GM21367 (cell line): Measurements from ENCODE around the gene SLC22A4.

ENCODE experiments used
- ATAC-seq: cut with Tn5 transposase; IDR thresholded peaks from one replicate; pipeline ENCODE4 v1.9.1; 2021; ENCODE audit not compliant: unreplicated experiment

SLC22A4 gene

DNA sequence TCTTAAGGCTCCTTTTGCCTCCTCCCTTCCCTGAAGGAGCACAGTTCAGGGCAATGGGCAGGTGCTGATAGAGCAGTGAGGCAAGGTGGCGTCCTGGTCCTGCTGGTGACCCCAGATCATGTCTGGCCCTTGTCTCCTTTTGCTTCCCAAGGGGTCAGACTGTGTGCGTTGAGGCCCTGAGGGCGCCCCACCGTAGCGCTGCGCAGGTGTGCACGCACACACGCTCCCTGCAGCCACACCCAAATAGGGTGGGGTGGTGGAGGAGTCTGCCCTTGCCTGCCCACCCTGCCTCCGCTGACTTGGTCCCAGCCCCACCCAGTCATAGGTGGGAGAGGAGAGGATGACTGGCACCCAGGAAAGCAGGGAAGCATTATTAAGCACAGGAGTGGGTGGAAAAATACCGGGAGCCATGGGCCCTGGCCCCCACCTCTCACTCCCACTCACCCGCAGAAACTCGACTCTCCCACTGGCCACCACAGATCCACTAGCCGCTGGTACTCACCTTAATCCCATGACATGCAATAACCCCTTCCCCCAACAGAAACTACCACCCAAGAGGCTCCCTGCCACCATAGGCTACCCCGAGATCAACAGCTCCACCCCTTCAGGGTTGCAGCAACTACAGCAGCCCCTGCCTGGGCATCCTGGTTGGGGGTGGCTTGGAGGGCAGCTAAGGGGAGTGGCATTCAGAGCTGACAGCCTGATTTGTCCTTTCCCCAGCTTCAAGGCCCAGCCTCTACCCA is 20.0 kb upstream of the SLC22A4 start:
- ATAC-seq, result no peak

DNA sequence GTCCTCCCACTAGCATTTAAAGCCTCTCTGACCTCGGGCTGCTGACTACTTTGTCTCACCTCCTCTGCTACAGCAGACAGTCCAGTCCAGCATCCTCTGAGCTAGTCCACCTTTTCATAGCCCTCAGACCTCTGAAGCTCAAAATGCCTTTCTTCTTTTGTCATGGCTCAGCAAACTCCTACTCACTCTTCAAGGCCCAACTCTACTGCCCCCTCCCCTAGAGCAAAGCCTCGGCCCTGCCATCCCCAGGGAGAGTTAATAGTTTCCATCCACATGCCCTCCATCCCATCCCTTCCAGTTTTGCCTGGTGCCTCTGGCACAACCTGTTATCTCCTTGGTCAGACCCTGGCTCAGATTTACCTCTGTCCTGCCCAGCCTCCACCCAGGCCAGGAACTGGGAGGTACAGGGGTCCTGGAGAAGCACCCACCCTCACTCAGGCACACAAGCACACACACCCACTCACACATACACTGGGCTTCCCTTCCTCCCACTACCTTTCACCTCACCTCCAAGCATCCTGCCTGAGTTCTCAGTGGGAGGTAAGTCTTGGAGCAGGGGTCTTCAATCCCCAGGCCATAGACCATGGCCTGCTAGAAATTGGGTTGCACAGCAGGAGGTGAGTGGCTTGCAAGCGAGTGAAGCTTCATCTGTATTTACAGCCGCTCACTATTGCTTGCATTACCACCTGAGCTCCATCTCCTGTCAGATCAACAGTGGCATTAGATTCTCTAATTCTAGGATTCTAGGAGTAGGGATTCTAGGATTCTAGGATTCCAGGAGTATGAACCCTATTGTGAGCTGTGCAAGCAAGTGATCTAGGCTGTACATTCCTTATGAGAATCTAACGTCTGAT is 18.6 kb upstream of the SLC22A4 start:
- no peak for ATAC-seq

- no peak for ATAC-seq
These were observed 16.9 kb upstream of the SLC22A4 start for GRCh38 chr5:132277256-132277655.

GRCh38 chr5:132277971-132278853 is 16.0 kb upstream of the SLC22A4 start:
- no peak for ATAC-seq

GRCh38 chr5:132279801-132280200 is 14.4 kb upstream of the SLC22A4 start:
- ATAC-seq, result no peak

- ATAC-seq, result no peak
These were observed 13.6 kb upstream of the SLC22A4 start for GRCh38 chr5:132280371-132281240.

- ATAC-seq, result no peak
These were observed 12.2 kb upstream of the SLC22A4 start for GRCh38 chr5:132281856-132282614.

- no peak for ATAC-seq
These were observed 10.7 kb upstream of the SLC22A4 start for GRCh38 chr5:132283423-132284043.

GRCh38 chr5:132289097-132289496 is 5.1 kb upstream of the SLC22A4 start:
- ATAC-seq, result no peak

DNA sequence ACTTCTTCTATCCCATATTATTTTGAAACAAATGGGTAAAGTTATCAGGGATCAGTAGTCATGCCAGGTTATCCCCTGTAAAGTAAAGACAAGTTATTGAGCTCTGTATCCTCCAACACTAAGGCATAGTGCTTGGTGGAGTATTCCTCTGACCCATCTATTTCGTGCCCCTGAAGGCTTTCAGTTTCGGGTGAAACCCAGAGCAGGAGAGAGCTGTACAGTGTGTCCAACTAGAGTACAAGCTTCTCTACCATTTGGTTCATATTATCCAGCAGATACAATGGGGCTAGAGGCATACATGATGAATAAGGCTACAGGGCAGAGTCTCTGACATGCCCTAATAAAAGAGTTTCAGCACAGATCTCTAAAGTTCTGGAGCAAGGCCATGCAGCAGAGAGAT is 3.2 kb upstream of the SLC22A4 start:
- ATAC-seq, result no peak

GRCh38 chr5:132293066-132293991 is 865 bp upstream of the SLC22A4 start:
- peak; percentile 29 for ATAC-seq

DNA sequence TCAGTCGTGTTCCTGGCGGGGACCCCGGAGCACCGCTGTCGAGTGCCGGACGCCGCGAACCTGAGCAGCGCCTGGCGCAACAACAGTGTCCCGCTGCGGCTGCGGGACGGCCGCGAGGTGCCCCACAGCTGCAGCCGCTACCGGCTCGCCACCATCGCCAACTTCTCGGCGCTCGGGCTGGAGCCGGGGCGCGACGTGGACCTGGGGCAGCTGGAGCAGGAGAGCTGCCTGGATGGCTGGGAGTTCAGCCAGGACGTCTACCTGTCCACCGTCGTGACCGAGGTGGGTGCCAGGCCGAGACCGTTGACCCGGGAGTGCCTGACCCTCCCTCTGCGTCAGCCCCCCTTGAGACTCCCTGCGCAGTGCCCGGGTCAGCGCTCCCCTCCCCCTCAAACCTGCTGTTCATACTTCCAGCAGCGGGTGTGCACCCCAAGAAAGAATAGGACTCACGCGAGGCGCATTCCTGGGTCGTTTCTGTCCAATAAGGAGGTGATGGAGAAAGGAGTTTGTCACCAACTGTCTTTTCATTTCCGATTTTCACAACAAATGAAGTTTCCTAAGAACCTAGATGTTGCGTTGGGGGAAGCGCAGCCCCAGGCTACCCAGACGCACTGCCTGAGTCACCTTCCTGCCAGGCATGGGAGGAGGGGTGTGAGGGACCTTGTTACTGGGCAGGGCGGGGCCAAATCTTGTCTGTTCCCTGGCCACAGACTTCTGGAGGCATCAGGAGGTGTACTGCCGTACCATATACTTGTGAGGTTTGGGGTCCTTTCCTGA is 722 bp downstream of the SLC22A4 start:
- peak; percentile 14 for ATAC-seq

- ATAC-seq, result no peak
These were observed 1.6 kb downstream of the SLC22A4 start for GRCh38 chr5:132295505-132296411.

- ATAC-seq, result no peak
These were observed 2.3 kb downstream of the SLC22A4 start for GRCh38 chr5:132296412-132297016.

DNA sequence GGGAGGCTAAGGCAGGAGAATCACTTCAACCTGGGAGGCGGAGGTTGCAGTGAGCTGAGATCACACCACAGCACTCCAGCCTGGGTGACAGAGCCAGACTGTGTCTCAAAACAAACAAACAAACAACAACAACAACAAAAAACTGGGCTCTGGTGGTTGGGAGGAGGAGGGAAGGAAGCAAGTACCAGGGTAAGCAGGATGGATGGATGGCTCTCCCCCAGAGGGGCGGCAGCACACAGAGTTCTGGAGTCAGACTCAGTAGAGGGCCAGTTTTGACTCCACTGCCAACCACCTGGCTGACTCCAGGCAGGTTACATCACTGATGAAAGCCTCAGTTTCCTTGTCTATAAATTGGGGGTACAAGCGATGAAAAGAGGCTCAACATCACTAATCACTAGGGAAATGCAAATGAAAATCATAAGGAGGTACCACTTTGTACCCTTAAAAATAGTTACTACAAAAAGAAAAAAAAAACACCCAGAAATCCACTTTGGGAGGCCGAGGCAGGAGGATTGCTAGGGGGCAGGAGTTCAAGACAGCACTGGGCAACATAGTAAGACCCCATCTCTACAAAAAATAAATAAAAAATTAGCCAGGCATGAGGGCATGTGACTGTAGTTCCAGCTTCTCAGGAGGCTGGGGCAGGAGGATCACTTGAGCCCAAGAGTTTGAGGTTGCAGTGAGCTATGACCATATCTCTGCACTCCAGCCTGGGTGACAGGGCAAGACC is 3.2 kb downstream of the SLC22A4 start:
- ATAC-seq, result no peak
